HepG2 (cell line): ENCODE measurements around the gene STOML2. TPM values are rescaled to one million over a fixed set of nuclear protein-coding genes. Genes with fewer than 3 reads are reported as not detected.

Experiments used
- GFI1 ChIP-seq: sonication (generic); formaldehyde crosslinking; IDR thresholded peaks from 2 replicates; pipeline ENCODE4 v1.5.0; 2020; ENCODE audit warnings: missing genetic modification reagents, mild to moderate bottlenecking, borderline replicate concordance
- JUNB ChIP-seq: sonication (generic); formaldehyde crosslinking; IDR thresholded peaks from 2 replicates; pipeline ENCODE4 v1.8.0; 2022; ENCODE audit warnings: missing genetic modification reagents, mild to moderate bottlenecking, borderline replicate concordance
- MYNN ChIP-seq: sonication (generic); formaldehyde crosslinking; IDR thresholded peaks from 2 replicates; pipeline ENCODE4 v1.4.0; 2020; ENCODE audit warnings: mild to moderate bottlenecking, low read depth, missing genetic modification reagents
- PAWR ChIP-seq: sonication (generic); formaldehyde crosslinking; IDR thresholded peaks from 2 replicates; pipeline ENCODE4 v1.4.0; 2020; ENCODE audit warnings: missing genetic modification reagents, mild to moderate bottlenecking, borderline replicate concordance
- RXRA ChIP-seq: sonication (generic); formaldehyde crosslinking; IDR thresholded peaks from 2 replicates; pipeline ENCODE4 v1.5.1; 2020; ENCODE audit warnings: missing genetic modification reagents
- SMARCC2 ChIP-seq: fragments of 450-650 bp; IDR thresholded peaks from 2 replicates; pipeline ENCODE4 v1.6.1; 2017; ENCODE audit warnings: antibody characterized with exemption, mild to moderate bottlenecking
- SNRNP70 ChIP-seq: fragments of 200-400 bp; formaldehyde crosslinking; IDR thresholded peaks from 2 replicates; pipeline ENCODE4 v1.6.1; 2017; ENCODE audit warnings: mild to moderate bottlenecking, low read depth, low read length, moderate library complexity
- SRSF1 ChIP-seq: fragments of 200-400 bp; formaldehyde crosslinking; optimal IDR thresholded peaks from 2 replicates; pipeline ENCODE3; 2017; ENCODE audit warnings: mild to moderate bottlenecking, low read depth, low read length, moderate library complexity
- ZBTB1 ChIP-seq: sonication (generic); formaldehyde crosslinking; IDR thresholded peaks from 2 replicates; pipeline ENCODE4 v1.4.0; 2020; ENCODE audit warnings: missing genetic modification reagents, borderline replicate concordance
- ZFP37 ChIP-seq: sonication (generic); formaldehyde crosslinking; IDR thresholded peaks from 2 replicates; pipeline ENCODE4 v1.4.0; 2020; ENCODE audit warnings: missing genetic modification reagents, borderline replicate concordance
- ZFP82 ChIP-seq: sonication (generic); formaldehyde crosslinking; IDR thresholded peaks from 2 replicates; pipeline ENCODE4 v1.5.1; 2020; ENCODE audit warnings: mild to moderate bottlenecking, missing genetic modification reagents, borderline replicate concordance
- ZKSCAN8 ChIP-seq: IDR thresholded peaks from 2 replicates; pipeline ENCODE4 v1.6.1; 2016; ENCODE audit warnings: borderline replicate concordance, missing genetic modification reagents, missing compliant biosample characterization
- ZNF350 ChIP-seq: sonication (generic); formaldehyde crosslinking; IDR thresholded peaks from 2 replicates; pipeline ENCODE4 v1.4.0; 2020; ENCODE audit warnings: mild to moderate bottlenecking, low read depth, missing genetic modification reagents, borderline replicate concordance
- ZNF441 ChIP-seq: sonication (generic); formaldehyde crosslinking; IDR thresholded peaks from 2 replicates; pipeline ENCODE4 v1.7.0; 2021; ENCODE audit warnings: missing genetic modification reagents, borderline replicate concordance
- ZNF564 ChIP-seq: sonication (generic); formaldehyde crosslinking; IDR thresholded peaks from 2 replicates; pipeline ENCODE4 v1.8.1; 2023; ENCODE audit warnings: mild to moderate bottlenecking, missing genetic modification reagents
- ZXDC ChIP-seq: sonication (generic); formaldehyde crosslinking; IDR thresholded peaks from 2 replicates; pipeline ENCODE4 v1.5.0; 2020; ENCODE audit warnings: mild to moderate bottlenecking, missing genetic modification reagents
- polyA plus RNA-seq, 8 experiments: library from polyadenylated mRNA; depleted of rRNA in 3 of 8; stranded (reverse) in 7 of 8; unstranded in 1 of 8; fragments of >200 nt; fragmentation: Illumina TruSeq in 4 of 8; extraction: Trizol in 4 of 8; gene quantifications; 2 replicates each; pipeline versions ENCODE4 v1.2.1 to v1.2.3, GENCODE V29; 2011 to 2016; ENCODE audit warnings: low read depth in 4 of 8, missing spikeins in 1 of 8, mixed read lengths in 1 of 8; ENCODE audit not compliant: insufficient read depth in 1 of 8
- total RNA-seq, 5 experiments: library from RNA; depleted of rRNA; stranded (reverse); fragments of >200 nt; fragmentation: Illumina TruSeq; extraction: Trizol; gene quantifications; 2 replicates each; pipeline ENCODE4 v1.2.3, GENCODE V29; 2016; ENCODE audit warnings: low read depth in 1 of 5
- TF ChIP-seq, protein P1 (sequence below): sonication (generic); formaldehyde crosslinking; IDR thresholded peaks from 2 replicates; pipeline ENCODE4 v1.4.0; 2020; ENCODE audit warnings: missing genetic modification reagents, borderline replicate concordance
- TF ChIP-seq, protein P2 (sequence below): sonication (generic); formaldehyde crosslinking; IDR thresholded peaks from 2 replicates; pipeline ENCODE4 v1.4.0; 2020; ENCODE audit warnings: missing genetic modification reagents
- TF ChIP-seq, protein P3 (sequence below): IDR thresholded peaks from 2 replicates; pipeline ENCODE4 v1.6.1; 2012; ENCODE audit warnings: low read length, improper control_type of control experiment

STOML2 gene
- total and polyA plus RNA-seq, 2 of the 13 experiments (the other 11 are each of a cell fraction or from before 2014, with no cell fraction given) = 245 to 250 TPM

GRCh38 chr9:35071814-35072460, 31.0 kb downstream of the STOML2 start (continued):
- TF ChIP-seq, protein P1, sequence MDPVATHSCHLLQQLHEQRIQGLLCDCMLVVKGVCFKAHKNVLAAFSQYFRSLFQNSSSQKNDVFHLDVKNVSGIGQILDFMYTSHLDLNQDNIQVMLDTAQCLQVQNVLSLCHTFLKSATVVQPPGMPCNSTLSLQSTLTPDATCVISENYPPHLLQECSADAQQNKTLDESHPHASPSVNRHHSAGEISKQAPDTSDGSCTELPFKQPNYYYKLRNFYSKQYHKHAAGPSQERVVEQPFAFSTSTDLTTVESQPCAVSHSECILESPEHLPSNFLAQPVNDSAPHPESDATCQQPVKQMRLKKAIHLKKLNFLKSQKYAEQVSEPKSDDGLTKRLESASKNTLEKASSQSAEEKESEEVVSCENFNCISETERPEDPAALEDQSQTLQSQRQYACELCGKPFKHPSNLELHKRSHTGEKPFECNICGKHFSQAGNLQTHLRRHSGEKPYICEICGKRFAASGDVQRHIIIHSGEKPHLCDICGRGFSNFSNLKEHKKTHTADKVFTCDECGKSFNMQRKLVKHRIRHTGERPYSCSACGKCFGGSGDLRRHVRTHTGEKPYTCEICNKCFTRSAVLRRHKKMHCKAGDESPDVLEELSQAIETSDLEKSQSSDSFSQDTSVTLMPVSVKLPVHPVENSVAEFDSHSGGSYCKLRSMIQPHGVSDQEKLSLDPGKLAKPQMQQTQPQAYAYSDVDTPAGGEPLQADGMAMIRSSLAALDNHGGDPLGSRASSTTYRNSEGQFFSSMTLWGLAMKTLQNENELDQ (CRISPR knock-in tag) = no peak; the same call in 1 of the 2 replicates
- TF ChIP-seq ZXDC (peak; percentile 66; the same call in 1 of the 2 replicates), ZNF441 (CRISPR knock-in tag) (peak; percentile 50), ZKSCAN8 (CRISPR knock-in tag) (0 out of 2 replicates have a peak, but pooled peaks have one; percentile 29), JUNB (no peak), ZBTB1 (CRISPR knock-in tag) (no peak), MYNN (CRISPR knock-in tag) (no peak), SMARCC2 (no peak), GFI1 (CRISPR knock-in tag) (no peak; the same call in 1 of the 2 replicates), ZFP37 (CRISPR knock-in tag) (no peak), SRSF1 (no peak), PAWR (CRISPR knock-in tag) (0 out of 2 replicates have a peak, but pooled peaks have one; percentile 68), ZNF350 (CRISPR knock-in tag) (no peak; the same call in none of the 2 replicates), ZFP82 (CRISPR knock-in tag) (peak; percentile 92), SNRNP70 (no peak), RXRA (CRISPR knock-in tag) (0 out of 2 replicates have a peak, but pooled peaks have one; percentile 17), ZNF564 (CRISPR knock-in tag) (no peak; the same call in 1 of the 2 replicates)
- TF ChIP-seq, protein P2, sequence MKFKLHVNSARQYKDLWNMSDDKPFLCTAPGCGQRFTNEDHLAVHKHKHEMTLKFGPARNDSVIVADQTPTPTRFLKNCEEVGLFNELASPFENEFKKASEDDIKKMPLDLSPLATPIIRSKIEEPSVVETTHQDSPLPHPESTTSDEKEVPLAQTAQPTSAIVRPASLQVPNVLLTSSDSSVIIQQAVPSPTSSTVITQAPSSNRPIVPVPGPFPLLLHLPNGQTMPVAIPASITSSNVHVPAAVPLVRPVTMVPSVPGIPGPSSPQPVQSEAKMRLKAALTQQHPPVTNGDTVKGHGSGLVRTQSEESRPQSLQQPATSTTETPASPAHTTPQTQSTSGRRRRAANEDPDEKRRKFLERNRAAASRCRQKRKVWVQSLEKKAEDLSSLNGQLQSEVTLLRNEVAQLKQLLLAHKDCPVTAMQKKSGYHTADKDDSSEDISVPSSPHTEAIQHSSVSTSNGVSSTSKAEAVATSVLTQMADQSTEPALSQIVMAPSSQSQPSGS = peak; percentile 26; the same call in 1 of the 2 replicates
- TF ChIP-seq, protein P3, sequence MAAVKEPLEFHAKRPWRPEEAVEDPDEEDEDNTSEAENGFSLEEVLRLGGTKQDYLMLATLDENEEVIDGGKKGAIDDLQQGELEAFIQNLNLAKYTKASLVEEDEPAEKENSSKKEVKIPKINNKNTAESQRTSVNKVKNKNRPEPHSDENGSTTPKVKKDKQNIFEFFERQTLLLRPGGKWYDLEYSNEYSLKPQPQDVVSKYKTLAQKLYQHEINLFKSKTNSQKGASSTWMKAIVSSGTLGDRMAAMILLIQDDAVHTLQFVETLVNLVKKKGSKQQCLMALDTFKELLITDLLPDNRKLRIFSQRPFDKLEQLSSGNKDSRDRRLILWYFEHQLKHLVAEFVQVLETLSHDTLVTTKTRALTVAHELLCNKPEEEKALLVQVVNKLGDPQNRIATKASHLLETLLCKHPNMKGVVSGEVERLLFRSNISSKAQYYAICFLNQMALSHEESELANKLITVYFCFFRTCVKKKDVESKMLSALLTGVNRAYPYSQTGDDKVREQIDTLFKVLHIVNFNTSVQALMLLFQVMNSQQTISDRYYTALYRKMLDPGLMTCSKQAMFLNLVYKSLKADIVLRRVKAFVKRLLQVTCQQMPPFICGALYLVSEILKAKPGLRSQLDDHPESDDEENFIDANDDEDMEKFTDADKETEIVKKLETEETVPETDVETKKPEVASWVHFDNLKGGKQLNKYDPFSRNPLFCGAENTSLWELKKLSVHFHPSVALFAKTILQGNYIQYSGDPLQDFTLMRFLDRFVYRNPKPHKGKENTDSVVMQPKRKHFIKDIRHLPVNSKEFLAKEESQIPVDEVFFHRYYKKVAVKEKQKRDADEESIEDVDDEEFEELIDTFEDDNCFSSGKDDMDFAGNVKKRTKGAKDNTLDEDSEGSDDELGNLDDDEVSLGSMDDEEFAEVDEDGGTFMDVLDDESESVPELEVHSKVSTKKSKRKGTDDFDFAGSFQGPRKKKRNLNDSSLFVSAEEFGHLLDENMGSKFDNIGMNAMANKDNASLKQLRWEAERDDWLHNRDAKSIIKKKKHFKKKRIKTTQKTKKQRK = no peak
